Measurements from ENCODE around the gene AP1AR. TPM values are rescaled to one million over a fixed set of nuclear protein-coding genes. Genes with fewer than 3 reads are reported as not detected.
A peak's percentile ranks its signal among the peaks of the same experiment; 100 is the strongest.

Gene AP1AR
- total RNA-seq, 4 donors from 2014 or later, result 13.2 to 22.6 (median 15.3) TPM

GRCh38 chr4:112225157-112225556 is 6.4 kb upstream of the AP1AR start:
- TF ChIP-seq CTCF (IDR thresholded peaks at IDR 0.05), result no peak

GRCh38 chr4:112230879-112231778 is 458 bp upstream of the AP1AR start:
- peak; percentile 98 for ATAC-seq (ENCODE audit: low FRiP score)
- no peak for TF ChIP-seq CTCF (IDR thresholded peaks at IDR 0.05)
- peak; percentile 89 for DNase-seq (ENCODE audit: low spot score)

More at GRCh38 chr4:112225157-112225556, 6.4 kb upstream of the AP1AR start:
- DNase-seq (ENCODE audit: low spot score), result no peak
- ATAC-seq (ENCODE audit: low FRiP score), result no peak

- peak; percentile 50 for ATAC-seq (ENCODE audit: low FRiP score)
- TF ChIP-seq CTCF (IDR thresholded peaks at IDR 0.05), result no peak
- DNase-seq (ENCODE audit: low spot score), result peak; percentile 44
Measured at GRCh38 chr4:112234952-112235609, 3.5 kb downstream of the AP1AR start.

GRCh38 chr4:112236040-112236439 is 4.5 kb downstream of the AP1AR start:
- no peak for TF ChIP-seq CTCF (IDR thresholded peaks at IDR 0.05)
- no peak for ATAC-seq (ENCODE audit: low FRiP score)
- no peak for DNase-seq (ENCODE audit: low spot score)

- no peak for TF ChIP-seq CTCF (IDR thresholded peaks at IDR 0.05)
- DNase-seq (ENCODE audit: low spot score), result no peak
- ATAC-seq (ENCODE audit: low FRiP score), result no peak
Measured at GRCh38 chr4:112238833-112239232, 7.2 kb downstream of the AP1AR start.

- ATAC-seq (ENCODE audit: low FRiP score) (no peak), DNase-seq (ENCODE audit: low spot score) (no peak)
- TF ChIP-seq CTCF (IDR thresholded peaks at IDR 0.05), result no peak
Measured at GRCh38 chr4:112245383-112245782, 13.8 kb downstream of the AP1AR start.
